Activated CD4-positive, alpha-beta memory T cell treated with anti-CD3 and anti-CD28 coated beads, Interleukin-2, amount 10 ng/mL, durations not matched to agents 7 days and 5 days (primary cell): ENCODE data around the gene TMEM150C. TPM values are rescaled to one million over a fixed set of nuclear protein-coding genes. Genes with fewer than 3 reads are reported as not detected.

ENCODE experiments used
- CTCF ChIA-PET: fragments of 350-600 bp; sonication (Branson Sonifier 250); formaldehyde crosslinking; loops from one replicate; lab custom pipeline; 2021; ENCODE audit warnings: antibody characterized with exemption, inconsistent platforms; lab: Charles Lee
- POLR2A ChIA-PET: fragments of 350-600 bp; sonication (Branson Sonifier 250); formaldehyde crosslinking; loops from one replicate; lab custom pipeline; 2021; ENCODE audit warnings: antibody characterized with exemption; lab: Charles Lee
- DNase-seq: peaks from one replicate; pipeline ENCODE4 v3.0.0-alpha.2; 2020
- H3K27ac Mint-ChIP-seq: one replicate; pipeline ENCODE4 v1.8.0; 2021; ENCODE audit warnings: mild to moderate bottlenecking, mixed read lengths
- H3K27me3 Mint-ChIP-seq: one replicate; pipeline ENCODE4 v1.8.0; 2021; ENCODE audit warnings: mixed read lengths
- H3K36me3 Mint-ChIP-seq: one replicate; pipeline ENCODE4 v1.8.0; 2021; ENCODE audit warnings: low read depth, mixed read lengths
- H3K4me1 Mint-ChIP-seq: one replicate; pipeline ENCODE4 v1.8.0; 2021; ENCODE audit warnings: mixed read lengths
- H3K4me3 Mint-ChIP-seq: one replicate; pipeline ENCODE4 v1.8.0; 2021; ENCODE audit warnings: mild to moderate bottlenecking, mixed read lengths
- H3K9me3 Mint-ChIP-seq: one replicate; pipeline ENCODE4 v1.8.0; 2021; ENCODE audit warnings: mixed read lengths
- total RNA-seq, 2 experiments: library from RNA; stranded (reverse); gene quantifications; one replicate each; pipeline ENCODE4 v1.2.3, GENCODE V29; 2021

The TMEM150C gene
- total RNA-seq, 2 experiments from 2014 or later: not detected

GRCh38 chr4:82587826-82588540, 26.2 kb upstream of the TMEM150C start:
- Mint-ChIP-seq H3K36me3 (no peaks in the 10 kb centered on the region), H3K4me1 (no peaks in the 10 kb centered on the region), H3K9me3 (no peaks in the 10 kb centered on the region), H3K4me3 (no peak overlapping the region), H3K27me3 (peaks cover 17% of the 10 kb centered on the region), H3K27ac (no peak overlapping the region)
- ChIA-PET POLR2A (no interaction called here), CTCF (no interaction called here)
- no peak for DNase-seq

GRCh38 chr4:82585690-82586435, 24.1 kb upstream of the TMEM150C start:
- Mint-ChIP-seq H3K9me3 (no peaks in the 10 kb centered on the region), H3K36me3 (no peaks in the 10 kb centered on the region), H3K27ac (no peak overlapping the region), H3K4me3 (no peak overlapping the region), H3K4me1 (no peaks in the 10 kb centered on the region), H3K27me3 (peaks cover 10% of the 10 kb centered on the region)
- no peak for DNase-seq
- ChIA-PET POLR2A (no interaction called here), CTCF (no interaction called here)

GRCh38 chr4:82584931-82585330, 23.1 kb upstream of the TMEM150C start:
- H3K4me3 Mint-ChIP-seq: no peak overlapping the region

DNA sequence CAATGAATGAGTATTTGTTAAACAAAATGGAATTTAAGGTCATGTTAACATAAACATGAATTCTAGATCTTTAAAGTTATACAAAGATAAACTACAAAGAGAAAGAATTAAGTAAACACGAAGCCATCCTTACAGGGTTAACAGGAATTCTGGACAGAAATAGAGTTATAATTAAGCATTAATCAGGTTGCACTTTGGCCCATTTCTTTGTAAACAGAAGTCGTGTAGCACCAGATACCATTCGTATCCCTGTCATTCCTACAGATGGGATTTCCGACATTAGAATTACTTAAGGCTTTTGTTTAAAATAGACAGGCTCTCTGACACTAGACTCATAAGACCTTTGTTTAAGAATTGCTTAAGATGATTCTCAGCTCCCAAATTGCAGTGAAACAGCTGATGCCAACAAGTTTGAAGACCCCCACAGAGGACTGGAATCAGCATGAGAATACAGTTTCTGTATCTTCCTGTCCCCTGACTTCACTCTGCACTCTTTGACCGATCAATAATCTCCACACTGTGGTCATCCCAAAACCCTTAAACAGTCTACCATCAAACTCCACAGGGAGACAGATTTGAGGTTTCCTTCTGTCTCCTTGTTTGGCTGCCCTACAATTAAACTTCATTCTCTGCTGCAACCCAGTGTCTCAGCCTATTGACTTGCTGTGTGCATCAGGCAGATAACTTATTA, 22.3 kb upstream of the TMEM150C start:
- Mint-ChIP-seq H3K27me3 (peaks cover 4% of the 10 kb centered on the region), H3K36me3 (no peaks in the 10 kb centered on the region), H3K4me3 (no peak overlapping the region), H3K9me3 (no peaks in the 10 kb centered on the region), H3K4me1 (no peaks in the 10 kb centered on the region), H3K27ac (no peak overlapping the region)
- POLR2A ChIA-PET: no interaction called here
- no peak for DNase-seq
- CTCF ChIA-PET: no interaction called here

More at GRCh38 chr4:82584931-82585330, 23.1 kb upstream of the TMEM150C start:
- Mint-ChIP-seq H3K9me3 (no peaks in the 10 kb centered on the region), H3K27me3 (peaks cover 10% of the 10 kb centered on the region), H3K36me3 (no peaks in the 10 kb centered on the region), H3K4me1 (no peaks in the 10 kb centered on the region), H3K27ac (no peak overlapping the region)
- POLR2A ChIA-PET: no interaction called here
- CTCF ChIA-PET: no interaction called here
- DNase-seq: no peak

DNA sequence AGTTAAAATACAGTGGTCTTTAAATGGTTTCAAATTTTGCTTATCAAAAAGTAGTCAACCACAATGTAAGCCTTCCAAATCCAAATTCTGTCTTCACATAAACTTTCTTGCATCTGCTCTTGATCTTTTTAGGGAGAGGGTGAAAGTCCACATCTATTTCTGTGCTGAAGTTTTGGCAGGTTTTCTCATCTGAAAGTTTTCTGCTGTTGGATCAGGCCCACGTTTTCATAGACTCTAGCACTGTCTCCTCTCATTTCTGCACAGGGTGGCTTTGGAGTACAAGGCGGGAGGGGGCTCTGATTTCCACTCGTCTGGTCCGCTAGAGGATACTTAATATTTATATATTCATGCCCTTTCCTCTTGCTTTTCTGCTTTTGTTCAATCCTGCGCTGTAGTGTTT, 18.1 kb upstream of the TMEM150C start:
- CTCF ChIA-PET: no interaction called here
- Mint-ChIP-seq H3K4me3 (no peak overlapping the region), H3K4me1 (no peaks in the 10 kb centered on the region)

DNA sequence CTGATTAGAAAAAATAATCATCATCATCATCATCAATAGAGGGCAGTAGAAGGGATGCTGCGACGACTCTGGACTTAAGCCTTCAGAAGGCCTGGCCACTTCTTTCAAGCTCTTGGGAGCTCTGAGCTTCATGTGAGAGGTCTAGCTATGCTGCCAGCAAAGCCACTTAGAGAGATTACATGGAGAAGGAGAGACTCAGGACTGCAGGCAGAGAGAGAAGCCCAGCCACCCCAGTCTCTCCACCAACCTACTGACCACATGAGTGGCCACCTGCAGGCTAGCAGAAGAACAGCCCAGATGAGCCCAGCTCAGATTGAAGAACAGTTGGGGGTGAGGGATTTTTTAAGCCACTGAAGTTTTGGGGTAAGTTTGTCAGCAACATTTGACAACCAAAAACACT, 17.1 kb upstream of the TMEM150C start:
- Mint-ChIP-seq H3K4me1 (no peaks in the 10 kb centered on the region), H3K27ac (no peak overlapping the region), H3K9me3 (no peaks in the 10 kb centered on the region), H3K4me3 (no peak overlapping the region), H3K27me3 (peaks cover 26% of the 10 kb centered on the region), H3K36me3 (no peaks in the 10 kb centered on the region)
- CTCF ChIA-PET: no interaction called here
- POLR2A ChIA-PET: no interaction called here
- DNase-seq: no peak

More for the DNA sequence above, 18.1 kb upstream of the TMEM150C start:
- Mint-ChIP-seq H3K36me3 (no peaks in the 10 kb centered on the region), H3K27me3 (peaks cover 20% of the 10 kb centered on the region), H3K27ac (no peak overlapping the region), H3K9me3 (no peaks in the 10 kb centered on the region)
- DNase-seq: no peak
- POLR2A ChIA-PET: no interaction called here

DNA sequence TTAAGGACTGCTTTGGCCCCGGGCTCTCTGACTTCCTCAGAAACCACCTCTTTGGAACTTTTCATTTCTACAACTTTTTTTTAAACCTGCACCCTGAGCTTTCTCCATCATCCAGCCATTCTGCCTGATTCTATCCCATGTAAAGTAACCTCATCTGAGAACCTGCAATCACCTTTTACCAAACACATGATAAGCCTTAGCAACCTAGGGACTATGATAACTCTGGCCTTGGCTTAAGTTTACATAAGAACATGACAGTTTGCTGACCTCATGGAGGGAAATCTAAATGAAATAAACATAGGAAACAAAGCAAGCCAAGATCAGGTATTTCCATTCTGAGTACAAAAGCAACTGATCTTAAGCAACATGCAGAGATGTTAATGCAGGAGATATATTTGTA, 15.7 kb upstream of the TMEM150C start:
- H3K27me3 Mint-ChIP-seq: peaks cover 23% of the 10 kb centered on the region
- no peak overlapping the region for H3K4me3 Mint-ChIP-seq
- DNase-seq: no peak
- no peaks in the 10 kb centered on the region for H3K36me3 Mint-ChIP-seq
- H3K9me3 Mint-ChIP-seq: no peaks in the 10 kb centered on the region
- H3K4me1 Mint-ChIP-seq: no peaks in the 10 kb centered on the region
- ChIA-PET CTCF (no interaction called here), POLR2A (no interaction called here)
- no peak overlapping the region for H3K27ac Mint-ChIP-seq

- ChIA-PET POLR2A (no interaction called here), CTCF (interaction anchor here (1.0 kb wide), 1 partner anchor 9 kb away, joined by 3 read pairs; no protein-coding TSS in a partner anchor)
- H3K4me3 Mint-ChIP-seq: no peak overlapping the region
- H3K9me3 Mint-ChIP-seq: no peaks in the 10 kb centered on the region
- no peak overlapping the region for H3K27ac Mint-ChIP-seq
- no peak for DNase-seq
- no peaks in the 10 kb centered on the region for H3K36me3 Mint-ChIP-seq
- peaks cover 21% of the 10 kb centered on the region for H3K27me3 Mint-ChIP-seq
- H3K4me1 Mint-ChIP-seq: no peaks in the 10 kb centered on the region
Measured at GRCh38 chr4:82569727-82570126, 7.9 kb upstream of the TMEM150C start.

- no peak overlapping the region for H3K4me3 Mint-ChIP-seq
- H3K27me3 Mint-ChIP-seq: peaks cover 19% of the 10 kb centered on the region
- POLR2A ChIA-PET: no interaction called here
- no peak overlapping the region for H3K27ac Mint-ChIP-seq
- no peaks in the 10 kb centered on the region for H3K4me1 Mint-ChIP-seq
- H3K9me3 Mint-ChIP-seq: no peaks in the 10 kb centered on the region
- no peaks in the 10 kb centered on the region for H3K36me3 Mint-ChIP-seq
- CTCF ChIA-PET: no interaction called here
- DNase-seq: no peak
Measured at GRCh38 chr4:82569076-82569475, 7.3 kb upstream of the TMEM150C start.

GRCh38 chr4:82567444-82567843, 5.7 kb upstream of the TMEM150C start:
- peaks cover 1% of the 10 kb centered on the region for H3K36me3 Mint-ChIP-seq
- CTCF ChIA-PET: no interaction called here
- POLR2A ChIA-PET: no interaction called here
- H3K27me3 Mint-ChIP-seq: peaks cover 30% of the 10 kb centered on the region
- no peak overlapping the region for H3K27ac Mint-ChIP-seq
- DNase-seq: no peak
- H3K9me3 Mint-ChIP-seq: no peaks in the 10 kb centered on the region
- H3K4me3 Mint-ChIP-seq: no peak overlapping the region
- peaks cover 3% of the 10 kb centered on the region for H3K4me1 Mint-ChIP-seq

DNA sequence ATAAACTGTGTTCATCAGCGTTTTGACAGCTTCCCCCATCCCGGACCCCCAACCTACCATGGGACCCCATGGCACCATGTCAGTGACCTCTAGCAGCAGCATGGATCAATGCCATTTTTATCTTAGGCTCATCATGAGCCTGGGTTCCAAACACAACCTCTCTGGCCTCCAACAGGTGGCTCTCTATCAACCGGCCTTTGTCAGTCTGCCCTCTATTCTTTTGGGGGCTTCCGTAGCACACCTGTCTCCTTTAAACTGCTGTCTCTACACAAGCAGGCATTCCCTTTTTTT, 721 bp upstream of the TMEM150C start:
- peak overlapping the region; percentile 51 for H3K4me3 Mint-ChIP-seq
- no peak overlapping the region for H3K27ac Mint-ChIP-seq
- DNase-seq: no peak
- ChIA-PET CTCF (no interaction called here), POLR2A (interaction anchor here (0.5 kb wide), 1 partner anchor 64 kb away, joined by 4 read pairs; no protein-coding TSS in a partner anchor)
- H3K9me3 Mint-ChIP-seq: no peaks in the 10 kb centered on the region
- peaks cover 7% of the 10 kb centered on the region for H3K36me3 Mint-ChIP-seq
- H3K27me3 Mint-ChIP-seq: peaks cover 53% of the 10 kb centered on the region
- H3K4me1 Mint-ChIP-seq: peaks cover 13% of the 10 kb centered on the region

DNA sequence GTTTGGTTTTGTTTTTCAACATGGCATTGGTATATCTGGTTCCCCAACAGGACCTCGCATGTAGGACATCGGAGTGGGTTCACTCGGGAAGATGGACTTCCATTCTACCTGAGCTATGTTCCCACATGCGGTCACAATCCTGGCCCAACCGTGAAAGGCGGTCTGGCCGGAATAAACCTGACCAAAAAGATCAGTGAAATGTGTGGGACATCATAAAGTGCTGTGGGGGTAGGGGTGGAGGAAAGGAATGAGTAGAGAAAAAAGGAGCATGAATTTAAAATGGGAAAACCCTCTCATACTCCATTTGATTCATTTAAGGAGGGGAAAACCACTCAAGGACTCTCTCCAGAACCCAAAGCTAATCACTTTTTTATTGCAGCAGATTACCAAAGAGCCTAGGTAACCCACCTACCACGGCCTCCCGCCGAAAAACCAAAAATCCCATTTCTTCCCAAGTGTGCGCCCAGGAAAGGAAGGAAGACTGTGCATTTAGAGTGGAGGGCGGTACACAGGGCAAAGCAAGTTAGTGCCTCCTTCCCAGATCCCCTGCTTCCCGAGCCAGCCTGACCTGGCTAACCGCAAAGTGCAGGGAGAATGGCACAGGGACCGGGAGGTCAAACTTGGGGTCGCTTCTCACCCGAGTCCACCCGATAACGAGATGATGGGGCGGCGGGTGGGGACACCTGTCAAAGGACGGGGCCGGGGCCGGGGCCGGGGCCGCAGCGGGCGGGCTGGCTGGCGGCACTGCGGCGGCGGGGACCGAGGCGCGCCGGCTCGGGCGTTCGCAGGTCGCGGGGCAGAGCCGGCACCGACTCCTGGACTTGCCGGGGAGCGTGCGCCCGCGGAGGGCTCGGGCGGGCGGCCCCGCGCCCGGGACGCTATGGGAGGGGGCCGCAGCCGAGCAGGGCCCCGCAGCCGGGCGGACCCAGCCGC, 669 bp downstream of the TMEM150C start:
- DNase-seq: no peak
- ChIA-PET CTCF (interaction anchor here (1.2 kb wide), 1 partner anchor 9 kb away, joined by 3 read pairs; no protein-coding TSS in a partner anchor), POLR2A (no interaction called here)
- Mint-ChIP-seq H3K27me3 (peaks cover 59% of the 10 kb centered on the region), H3K27ac (no peak overlapping the region), H3K36me3 (peaks cover 7% of the 10 kb centered on the region), H3K4me3 (peak overlapping the region; percentile 11), H3K9me3 (no peaks in the 10 kb centered on the region), H3K4me1 (peaks cover 13% of the 10 kb centered on the region)
